GM12874 (cell line): ENCODE results near the gene DEFB126.

Experiments used
- CTCF ChIP-seq: IDR thresholded peaks from 2 replicates; pipeline ENCODE4 v1.5.1; 2011; ENCODE audit warnings: low read depth, mild to moderate bottlenecking, control low read depth, low read length, moderate library complexity; ENCODE audit not compliant: insufficient read depth

The DEFB126 gene

GRCh38 chr20:187733-188132 is 45.3 kb downstream of the DEFB126 start:
- no peak for TF ChIP-seq CTCF

GRCh38 chr20:189611-190010 is 47.2 kb downstream of the DEFB126 start, which contains the start of gene DEFB128:
Gene DEFB128, minus strand, starts transcription at chr20:189711. Its CDS starts 88 bp downstream, at chr20:189623.
- TF ChIP-seq CTCF = no peak
